Measurements from ENCODE around the gene STX17.
A peak's percentile ranks its signal among the peaks of the same experiment; 100 is the strongest.

Gene STX17

DNA sequence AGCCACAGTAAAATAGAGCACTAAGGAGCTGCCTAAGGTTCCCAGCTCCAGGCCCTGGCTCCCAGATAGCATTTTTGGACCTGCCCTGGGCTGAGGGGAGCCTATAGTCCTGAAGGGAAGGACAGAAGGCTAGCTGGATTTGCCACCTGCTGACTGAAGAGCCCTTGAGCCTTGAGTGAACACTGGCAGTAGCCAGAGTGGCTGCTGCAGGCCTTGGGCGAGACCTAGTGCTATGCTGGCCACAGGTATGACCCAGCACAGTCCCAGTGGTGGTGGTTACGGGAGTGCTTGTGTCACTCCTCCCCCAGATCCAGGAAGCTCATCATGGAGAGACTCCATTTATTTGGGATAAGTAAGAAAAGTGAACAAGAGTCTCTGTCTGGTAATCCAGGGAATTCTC, 10.3 kb upstream of the STX17 start:
- TF ChIP-seq CTCF (conservative IDR thresholded peaks at IDR 0.05; ENCODE audit: low read depth, low read length): no peak
- Histone ChIP-seq H3K9ac (no peak overlapping the region), H2AFZ (ENCODE audit: low read depth) (no peak overlapping the region), H3K4me3 (IDR thresholded peaks at IDR 0.05; ENCODE audit: insufficient read depth, low read depth, low read length) (no peak overlapping the region), H3K79me2 (ENCODE audit: insufficient read depth, low read depth) (no peaks in the 10 kb centered on the region), H3K4me1 (ENCODE audit: low read depth, poor library complexity, severe bottlenecking) (no peaks in the 10 kb centered on the region), H3K4me2 (no peak overlapping the region), H3K27me3 (ENCODE audit: insufficient read depth, low read depth) (no peaks in the 10 kb centered on the region), H3K27ac (no peak overlapping the region), H3K36me3 (ENCODE audit: insufficient read depth) (no peaks in the 10 kb centered on the region), H4K20me1 (ENCODE audit: insufficient read depth) (no peaks in the 10 kb centered on the region)

- H3K27ac ChIP-seq: no peak overlapping the region
- H3K27me3 ChIP-seq (ENCODE audit: insufficient read depth, low read depth): no peaks in the 10 kb centered on the region
- no peak overlapping the region for H3K4me2 ChIP-seq
- no peak for TF ChIP-seq CTCF (conservative IDR thresholded peaks at IDR 0.05; ENCODE audit: low read depth, low read length)
- no peak overlapping the region for H2AFZ ChIP-seq (ENCODE audit: low read depth)
- H3K4me1 ChIP-seq (ENCODE audit: low read depth, poor library complexity, severe bottlenecking): peaks cover 19% of the 10 kb centered on the region
- no peaks in the 10 kb centered on the region for H3K79me2 ChIP-seq (ENCODE audit: insufficient read depth, low read depth)
- no peaks in the 10 kb centered on the region for H4K20me1 ChIP-seq (ENCODE audit: insufficient read depth)
- H3K9ac ChIP-seq: no peak overlapping the region
- no peaks in the 10 kb centered on the region for H3K36me3 ChIP-seq (ENCODE audit: insufficient read depth)
- no peak overlapping the region for H3K4me3 ChIP-seq (IDR thresholded peaks at IDR 0.05; ENCODE audit: insufficient read depth, low read depth, low read length)
These were observed 3.1 kb upstream of the STX17 start for GRCh38 chr9:99903393-99903792.

- Histone ChIP-seq H3K27ac (no peak overlapping the region), H3K4me3 (IDR thresholded peaks at IDR 0.05; ENCODE audit: insufficient read depth, low read depth, low read length) (no peak overlapping the region), H3K4me2 (peak overlapping the region; percentile 91), H4K20me1 (ENCODE audit: insufficient read depth) (no peaks in the 10 kb centered on the region), H3K36me3 (ENCODE audit: insufficient read depth) (no peaks in the 10 kb centered on the region), H3K79me2 (ENCODE audit: insufficient read depth, low read depth) (0 out of 2 replicates have a peak, but pooled peaks cover 5% of the 10 kb centered on the region), H3K27me3 (ENCODE audit: insufficient read depth, low read depth) (no peaks in the 10 kb centered on the region), H3K9ac (no peak overlapping the region; the same call in 1 of the 2 replicates), H3K4me1 (ENCODE audit: low read depth, poor library complexity, severe bottlenecking) (peaks cover 21% of the 10 kb centered on the region), H2AFZ (ENCODE audit: low read depth) (peak overlapping the region; percentile 99)
- no peak for TF ChIP-seq CTCF (conservative IDR thresholded peaks at IDR 0.05; ENCODE audit: low read depth, low read length)
These were observed 536 bp upstream of the STX17 start for GRCh38 chr9:99905833-99906402.

GRCh38 chr9:99907208-99907532, 716 bp downstream of the STX17 start:
- no peak for TF ChIP-seq CTCF (conservative IDR thresholded peaks at IDR 0.05; ENCODE audit: low read depth, low read length)
- peak overlapping the region; percentile 33 for H3K4me3 ChIP-seq (IDR thresholded peaks at IDR 0.05; ENCODE audit: insufficient read depth, low read depth, low read length)
- peak overlapping the region; percentile 97 for H3K9ac ChIP-seq
- H3K36me3 ChIP-seq (ENCODE audit: insufficient read depth): no peaks in the 10 kb centered on the region
- H3K4me1 ChIP-seq (ENCODE audit: low read depth, poor library complexity, severe bottlenecking): peaks cover 21% of the 10 kb centered on the region
- peaks cover 5% of the 10 kb centered on the region; the same call in 1 of the 2 replicates for H3K79me2 ChIP-seq (ENCODE audit: insufficient read depth, low read depth)
- H4K20me1 ChIP-seq (ENCODE audit: insufficient read depth): no peaks in the 10 kb centered on the region
- H3K27me3 ChIP-seq (ENCODE audit: insufficient read depth, low read depth): no peaks in the 10 kb centered on the region
- peak overlapping the region; percentile 99 for H3K4me2 ChIP-seq
- peak overlapping the region; percentile 99 for H2AFZ ChIP-seq (ENCODE audit: low read depth)
- peak overlapping the region; percentile 90 for H3K27ac ChIP-seq
